GM18505 (cell line): Measurements from ENCODE around the gene MADCAM1.

ENCODE experiments used
- ATAC-seq: cut with Tn5 transposase; IDR thresholded peaks from one replicate; pipeline ENCODE4 v1.9.1; 2021; ENCODE audit not compliant: unreplicated experiment
- POLR2A ChIP-seq: IDR thresholded peaks from 4 replicates; pipeline ENCODE4 v1.6.1; 2011; ENCODE audit warnings: borderline replicate concordance; ENCODE audit not compliant: insufficient read depth, insufficient read length; ENCODE audit errors: extremely low read depth

MADCAM1 gene

DNA sequence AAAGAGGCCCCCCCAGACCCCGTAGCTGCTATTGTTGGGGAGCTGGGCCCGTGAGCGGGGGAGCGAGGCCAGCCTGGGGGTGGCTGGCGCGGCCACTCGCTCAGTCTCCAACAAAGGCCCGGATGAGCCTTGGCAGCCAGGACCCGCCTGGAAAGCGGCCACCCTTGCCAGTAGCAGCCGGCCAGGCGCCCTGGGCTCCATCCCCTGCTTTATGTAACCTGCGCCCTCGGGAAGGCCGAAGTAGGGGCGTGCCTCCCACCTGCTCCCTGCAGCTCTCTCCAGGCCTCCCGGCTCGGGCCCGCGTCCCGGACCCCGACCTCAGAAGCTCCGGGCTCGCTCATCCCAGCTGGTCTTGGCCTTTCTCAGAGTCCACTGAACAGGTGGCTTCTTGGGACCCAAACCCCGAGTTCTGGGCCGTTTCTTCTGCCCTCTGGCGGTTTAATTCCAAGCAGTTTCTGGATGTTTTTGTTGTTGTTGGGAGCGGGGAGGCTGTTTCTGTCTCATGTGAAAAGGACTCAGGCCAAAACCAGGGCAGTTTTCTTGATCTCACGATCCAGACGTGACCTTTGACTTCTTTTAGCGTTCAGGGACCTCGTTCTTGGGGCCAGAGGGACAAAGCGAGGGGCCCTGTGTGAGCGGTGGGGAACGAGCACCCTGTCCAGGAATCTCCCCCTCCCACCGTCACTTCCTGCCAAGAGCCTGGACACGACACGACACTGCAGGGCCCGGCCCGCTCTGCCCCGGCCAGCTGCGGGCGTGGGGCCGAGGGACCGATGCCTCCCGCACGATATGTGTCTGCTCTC is 36.5 kb downstream of the MADCAM1 start:
- TF ChIP-seq POLR2A: no peak
- no peak for ATAC-seq

DNA sequence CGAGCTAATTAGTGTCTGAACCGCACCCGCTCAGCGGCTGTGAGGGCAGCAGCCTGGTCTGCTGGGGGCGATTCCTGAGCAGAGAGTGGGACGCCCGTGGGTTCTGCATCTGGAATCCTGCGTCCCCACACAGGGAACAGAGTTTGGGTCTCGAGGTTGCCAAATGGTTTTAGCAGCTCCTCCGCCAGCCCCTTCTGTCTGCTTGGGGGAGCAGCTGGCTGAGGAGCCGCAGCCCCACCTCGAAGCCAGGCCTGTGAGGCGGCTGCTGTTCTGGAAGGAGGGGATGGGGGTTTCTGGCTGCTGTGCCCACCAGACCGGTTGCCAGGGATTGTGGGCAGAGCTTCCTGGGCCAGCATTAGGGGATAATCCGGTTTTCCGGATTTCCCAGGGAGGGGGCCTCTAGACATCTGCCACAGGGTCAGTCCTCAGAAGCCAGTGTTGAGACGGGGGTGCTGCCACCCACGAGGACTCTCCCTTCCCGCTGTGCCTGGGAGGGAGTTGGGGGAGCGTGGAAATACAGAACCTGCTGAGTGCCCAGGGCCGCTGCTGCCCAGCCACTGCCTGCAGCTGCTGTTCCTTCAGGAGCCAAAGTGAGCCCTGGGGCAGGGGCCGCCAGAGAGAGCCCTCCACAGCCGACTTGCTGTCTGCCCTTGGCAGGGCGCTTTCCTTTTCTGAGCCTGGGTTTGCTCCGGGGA is 37.2 kb downstream of the MADCAM1 start:
- TF ChIP-seq POLR2A: no peak
- no peak for ATAC-seq

GRCh38 chr19:534088-534487 is 37.8 kb downstream of the MADCAM1 start:
- no peak for TF ChIP-seq POLR2A
- ATAC-seq: no peak

DNA sequence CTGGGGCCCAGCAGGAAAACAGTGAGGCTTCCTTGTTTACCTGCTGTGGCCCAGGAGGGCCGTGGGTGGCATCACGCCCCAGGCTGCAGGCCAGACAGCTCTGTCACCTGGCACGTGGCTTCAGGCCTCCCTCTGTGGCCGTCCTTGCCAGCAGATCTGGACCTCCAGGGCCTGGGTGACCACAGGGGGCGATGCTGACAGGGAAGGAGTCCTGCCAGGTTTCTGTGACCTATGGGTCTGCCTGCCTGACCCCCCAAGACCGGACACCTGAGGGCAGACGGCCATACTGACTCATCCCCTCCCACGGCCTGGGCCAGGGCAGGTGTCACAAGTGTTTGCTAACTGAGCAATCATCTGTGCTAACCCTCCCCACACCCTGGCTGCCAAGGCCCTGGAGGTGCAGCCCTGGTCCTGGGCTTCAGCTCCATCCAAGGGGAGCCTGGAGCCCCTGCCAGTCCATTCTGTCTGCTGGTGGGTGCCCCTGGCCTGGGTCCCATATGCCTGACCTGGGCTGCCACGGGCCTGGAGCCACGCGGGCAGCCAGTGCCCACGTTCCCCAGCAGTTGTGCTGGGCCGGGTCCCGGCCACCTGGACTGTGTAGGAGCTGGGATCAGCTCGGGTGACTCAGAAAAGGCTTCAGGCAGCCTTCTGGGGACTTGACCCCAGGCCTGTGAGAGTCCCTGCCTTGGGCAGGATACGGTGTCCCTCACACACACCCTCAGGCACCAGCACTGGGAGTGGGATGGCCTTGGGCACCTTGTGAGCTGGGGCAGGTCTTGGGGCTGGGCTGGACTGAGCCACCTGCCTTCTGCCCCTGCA is 38.9 kb downstream of the MADCAM1 start:
- no peak for TF ChIP-seq POLR2A
- no peak for ATAC-seq

- ATAC-seq: no peak
- no peak for TF ChIP-seq POLR2A
These were observed 40.0 kb downstream of the MADCAM1 start for GRCh38 chr19:536031-536880.

- no peak for TF ChIP-seq POLR2A
- no peak for ATAC-seq
These were observed 40.7 kb downstream of the MADCAM1 start for GRCh38 chr19:536881-537404.

GRCh38 chr19:538641-539428 is 42.5 kb downstream of the MADCAM1 start:
- no peak for ATAC-seq
- no peak for TF ChIP-seq POLR2A

DNA sequence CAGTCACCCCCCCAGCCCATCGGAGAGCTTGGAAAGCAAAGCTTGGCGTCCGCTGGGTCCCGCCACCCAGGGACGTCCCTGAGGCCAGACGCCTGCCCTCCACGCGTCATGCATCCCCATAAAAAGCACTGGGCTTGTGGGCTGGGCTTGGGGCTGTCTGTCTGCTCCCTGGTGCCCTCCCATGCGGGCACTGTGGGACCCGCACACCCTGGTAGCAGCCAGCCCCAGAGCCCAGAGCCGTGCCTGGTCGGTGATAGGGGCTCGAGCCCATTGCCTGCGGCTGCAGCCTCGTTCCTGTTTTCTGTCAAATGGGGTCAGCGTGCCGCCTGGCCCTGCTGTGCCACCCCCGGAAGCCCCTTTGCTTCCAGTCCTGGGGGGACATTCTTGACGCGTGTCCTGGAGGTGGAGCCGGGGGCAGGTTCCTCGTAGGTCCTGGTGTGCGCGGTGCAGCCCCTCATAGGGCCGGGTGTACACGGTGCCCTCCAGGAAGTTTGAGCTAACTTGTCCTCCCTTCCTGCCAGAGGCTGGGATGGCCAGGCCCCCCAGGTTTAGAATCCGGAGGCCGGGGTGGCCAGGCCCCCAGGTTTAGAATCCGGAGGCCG is 43.2 kb downstream of the MADCAM1 start:
- no peak for TF ChIP-seq POLR2A
- ATAC-seq: no peak

DNA sequence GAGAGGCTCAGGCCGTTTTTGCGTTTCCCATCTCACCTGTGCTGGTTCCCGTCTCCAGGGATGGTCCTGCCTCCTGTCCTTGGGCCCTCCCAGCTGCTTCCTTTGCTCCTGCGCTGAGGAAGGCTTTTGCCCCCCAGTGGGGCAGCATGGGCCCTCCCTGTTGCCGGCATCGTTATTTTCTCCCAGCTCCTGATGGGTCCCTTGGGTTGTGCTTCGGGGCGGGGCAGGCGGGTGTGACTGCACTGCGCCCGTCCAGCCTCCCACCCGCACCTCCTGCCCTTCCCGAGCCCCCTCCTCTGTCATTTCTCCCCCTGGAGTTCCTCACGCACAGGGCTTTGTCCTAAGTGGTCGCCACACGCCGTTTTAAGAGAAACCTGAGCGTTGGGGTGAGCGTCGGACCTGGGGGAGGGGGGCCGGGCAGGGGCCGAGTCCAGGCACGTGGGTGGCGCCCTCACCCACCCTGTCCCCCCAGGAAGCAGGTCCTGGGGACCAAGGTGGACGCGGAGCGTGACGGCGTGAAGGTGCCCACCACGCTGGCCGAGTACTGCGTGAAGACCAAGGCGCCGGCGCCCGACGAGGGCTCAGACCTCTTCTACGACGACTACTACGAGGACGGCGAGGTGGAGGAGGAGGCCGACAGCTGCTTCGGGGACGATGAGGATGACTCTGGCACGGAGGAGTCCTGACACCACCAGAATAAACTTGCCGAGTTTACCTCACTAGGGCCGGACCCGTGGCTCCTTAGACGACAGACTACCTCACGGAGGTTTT is 44.8 kb downstream of the MADCAM1 start:
- no peak for ATAC-seq
- TF ChIP-seq POLR2A: no peak

- ATAC-seq: no peak
- TF ChIP-seq POLR2A: no peak
These were observed 45.4 kb downstream of the MADCAM1 start for GRCh38 chr19:541699-542098.

- no peak for ATAC-seq
- TF ChIP-seq POLR2A: no peak
These were observed 46.0 kb downstream of the MADCAM1 start for GRCh38 chr19:542173-542866.
